OCI-LY1 (cell line): ENCODE measurements around the gene RNF167.

Source experiments
- H2AFZ ChIP-seq: fragments of 200-600 bp; sonication (generic), shearing (Covaris generic); 2 replicates; pipeline ENCODE4 v1.6.0; 2014; ENCODE audit warnings: antibody characterized with exemption, mild to moderate bottlenecking, low read length
- H3F3A ChIP-seq: fragments of 200-600 bp; sonication (generic), shearing (Covaris generic); 2 replicates; pipeline ENCODE4 v1.6.0; 2014; ENCODE audit warnings: mild to moderate bottlenecking, antibody characterized with exemption, low read length, moderate library complexity; ENCODE audit not compliant: insufficient read depth
- H3K27ac ChIP-seq: fragments of 200-600 bp; sonication (generic); 2 replicates; pipeline ENCODE4 v1.5.1; 2014; ENCODE audit warnings: low read length, mixed run types, mild to moderate bottlenecking, low read depth; ENCODE audit not compliant: poor library complexity, severe bottlenecking
- H3K27me3 ChIP-seq: fragments of 200-600 bp; sonication (generic); 2 replicates; pipeline ENCODE4 v1.6.0; 2014; ENCODE audit warnings: antibody characterized with exemption, mild to moderate bottlenecking, low read length, moderate library complexity; ENCODE audit not compliant: insufficient read depth
- H3K36me3 ChIP-seq: fragments of 200-600 bp; sonication (generic); 2 replicates; pipeline ENCODE4 v1.6.1; 2014; ENCODE audit warnings: mild to moderate bottlenecking, antibody characterized with exemption, low read length, moderate library complexity, mixed read lengths; ENCODE audit not compliant: insufficient read depth
- H3K4me1 ChIP-seq: fragments of 200-600 bp; sonication (generic); 2 replicates; pipeline ENCODE4 v1.5.1; 2014; ENCODE audit warnings: mild to moderate bottlenecking, low read length, moderate library complexity; ENCODE audit not compliant: insufficient read depth, severe bottlenecking
- H3K4me2 ChIP-seq: fragments of 200-600 bp; sonication (generic), shearing (Covaris generic); 2 replicates; pipeline ENCODE4 v1.6.1; 2014; ENCODE audit warnings: low read length
- H3K4me3 ChIP-seq: fragments of 200-600 bp; sonication (generic); 2 replicates; pipeline ENCODE4 v1.5.1; 2014; ENCODE audit warnings: low read length, low read depth, mild to moderate bottlenecking, mixed read lengths; ENCODE audit not compliant: poor library complexity, severe bottlenecking
- H3K79me2 ChIP-seq: fragments of 200-600 bp; shearing (Covaris generic); 2 replicates; pipeline ENCODE4 v1.6.1; 2016; ENCODE audit warnings: mixed run types, low read length, mixed read lengths; ENCODE audit not compliant: insufficient read depth
- H3K9ac ChIP-seq: fragments of 200-600 bp; sonication (generic), shearing (Covaris generic); 2 replicates; pipeline ENCODE4 v1.6.1; 2014; ENCODE audit warnings: mild to moderate bottlenecking, low read length, mixed read lengths
- H3K9me2 ChIP-seq: fragments of 200-600 bp; sonication (generic), shearing (Covaris generic); 2 replicates; pipeline ENCODE4 v1.6.1; 2014; ENCODE audit warnings: low read depth, mild to moderate bottlenecking, low read length, mixed read lengths
- H3K9me3 ChIP-seq: fragments of 200-600 bp; shearing (Covaris generic); 2 replicates; pipeline ENCODE4 v1.6.1; 2014; ENCODE audit warnings: low read length, mixed read lengths
- H4K20me1 ChIP-seq: fragments of 200-600 bp; sonication (generic), shearing (Covaris generic); 2 replicates; pipeline ENCODE4 v1.6.0; 2016; ENCODE audit warnings: mild to moderate bottlenecking, low read length; ENCODE audit not compliant: insufficient read depth
- EZH2 ChIP-seq: fragments of 200-600 bp; sonication (generic), shearing (Covaris generic); IDR thresholded peaks from 2 replicates; pipeline ENCODE4 v1.8.0; 2017; ENCODE audit warnings: borderline replicate concordance, mixed run types, mild to moderate bottlenecking, antibody characterized with exemption, low read length, moderate library complexity, mixed read lengths
- TF ChIP-seq, protein P1 (sequence below): fragments of 200-600 bp; sonication (generic), shearing (Covaris generic); IDR thresholded peaks from 2 replicates; pipeline ENCODE4 v1.5.1; 2017; ENCODE audit warnings: mild to moderate bottlenecking, antibody characterized with exemption, low read length, moderate library complexity, mixed read lengths

Gene RNF167

DNA sequence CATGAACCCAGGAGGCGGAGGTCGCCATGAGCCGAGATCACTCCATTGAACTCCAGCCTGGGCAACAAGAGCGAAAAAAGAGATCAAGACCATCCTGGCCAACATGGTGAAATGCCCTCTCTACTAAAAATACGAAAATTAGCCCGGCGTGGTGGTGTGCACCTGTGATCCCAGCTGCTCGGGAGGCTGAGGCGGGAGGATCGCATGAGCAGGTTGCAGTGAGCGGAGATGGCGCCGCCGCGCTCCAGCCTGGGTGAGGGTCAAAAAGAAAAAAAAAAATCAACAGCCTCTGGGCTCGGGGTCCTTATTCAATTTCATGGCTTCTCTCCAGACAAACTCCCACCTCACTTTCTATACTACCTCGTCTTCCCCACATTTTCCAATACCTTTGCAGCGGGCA is 11.2 kb upstream of the RNF167 start:
- H3K4me2 ChIP-seq, result no peak overlapping the region
- H4K20me1 ChIP-seq, result no peaks in the 10 kb centered on the region
- no peaks in the 10 kb centered on the region for H3K4me1 ChIP-seq
- no peaks in the 10 kb centered on the region for H3F3A ChIP-seq
- H3K4me3 ChIP-seq, result no peak overlapping the region
- no peaks in the 10 kb centered on the region for H3K9me2 ChIP-seq
- H3K27me3 ChIP-seq, result no peaks in the 10 kb centered on the region
- H3K9ac ChIP-seq, result no peak overlapping the region
- no peak overlapping the region for H2AFZ ChIP-seq
- peaks cover 9% of the 10 kb centered on the region for H3K36me3 ChIP-seq
- H3K27ac ChIP-seq, result no peak overlapping the region
- H3K79me2 ChIP-seq, result no peaks in the 10 kb centered on the region
- no peaks in the 10 kb centered on the region for H3K9me3 ChIP-seq
- TF ChIP-seq, protein P1, sequence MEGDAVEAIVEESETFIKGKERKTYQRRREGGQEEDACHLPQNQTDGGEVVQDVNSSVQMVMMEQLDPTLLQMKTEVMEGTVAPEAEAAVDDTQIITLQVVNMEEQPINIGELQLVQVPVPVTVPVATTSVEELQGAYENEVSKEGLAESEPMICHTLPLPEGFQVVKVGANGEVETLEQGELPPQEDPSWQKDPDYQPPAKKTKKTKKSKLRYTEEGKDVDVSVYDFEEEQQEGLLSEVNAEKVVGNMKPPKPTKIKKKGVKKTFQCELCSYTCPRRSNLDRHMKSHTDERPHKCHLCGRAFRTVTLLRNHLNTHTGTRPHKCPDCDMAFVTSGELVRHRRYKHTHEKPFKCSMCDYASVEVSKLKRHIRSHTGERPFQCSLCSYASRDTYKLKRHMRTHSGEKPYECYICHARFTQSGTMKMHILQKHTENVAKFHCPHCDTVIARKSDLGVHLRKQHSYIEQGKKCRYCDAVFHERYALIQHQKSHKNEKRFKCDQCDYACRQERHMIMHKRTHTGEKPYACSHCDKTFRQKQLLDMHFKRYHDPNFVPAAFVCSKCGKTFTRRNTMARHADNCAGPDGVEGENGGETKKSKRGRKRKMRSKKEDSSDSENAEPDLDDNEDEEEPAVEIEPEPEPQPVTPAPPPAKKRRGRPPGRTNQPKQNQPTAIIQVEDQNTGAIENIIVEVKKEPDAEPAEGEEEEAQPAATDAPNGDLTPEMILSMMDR, result no peak
- no peak for TF ChIP-seq EZH2

DNA sequence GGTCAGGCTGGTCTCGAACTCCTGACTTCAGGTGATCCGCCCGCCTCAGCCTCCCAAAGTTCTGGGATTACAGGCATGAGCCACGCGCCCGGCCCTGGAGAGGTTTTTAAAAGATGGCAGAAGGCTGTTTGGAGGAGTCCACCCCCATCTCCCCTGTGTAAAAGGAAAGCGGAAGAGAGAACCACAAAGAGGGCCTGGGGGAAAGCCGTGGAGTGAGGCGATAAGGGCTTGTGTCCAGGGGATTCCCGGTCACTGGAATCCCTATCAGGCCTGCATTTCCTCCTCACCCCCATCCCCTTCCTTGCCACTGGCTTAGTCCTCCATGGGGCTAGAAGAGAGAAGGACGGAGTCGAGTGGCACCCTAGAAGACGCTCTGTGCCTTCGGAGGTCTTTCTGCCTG is 8.1 kb upstream of the RNF167 start, which contains the start of gene GP1BA:
Gene GP1BA, plus strand, starts transcription at position 315 of the 400 bp plus-strand sequence. CDS start 328 bp downstream, outside the sequence.
- no peaks in the 10 kb centered on the region for H3K79me2 ChIP-seq
- no peak within 1 kb of the TSS for H2AFZ ChIP-seq
- peaks cover 23% of the 10 kb centered on the region for H3K36me3 ChIP-seq
- H3K27ac ChIP-seq, result no peak within 1 kb of the TSS
- no peaks in the 10 kb centered on the region for H3F3A ChIP-seq
- no peaks in the 10 kb centered on the region for H3K27me3 ChIP-seq
- no peak within 1 kb of the TSS for H3K4me2 ChIP-seq
- peaks cover 5% of the 10 kb centered on the region for H3K4me1 ChIP-seq
- no peak for TF ChIP-seq EZH2
- TF ChIP-seq, protein P1, result no peak
- H3K4me3 ChIP-seq, result no peak within 1 kb of the TSS
- no peaks in the 10 kb centered on the region for H3K9me2 ChIP-seq
- no peaks in the 10 kb centered on the region for H4K20me1 ChIP-seq
- no peaks in the 10 kb centered on the region for H3K9me3 ChIP-seq
- H3K9ac ChIP-seq, result no peak within 1 kb of the TSS

DNA sequence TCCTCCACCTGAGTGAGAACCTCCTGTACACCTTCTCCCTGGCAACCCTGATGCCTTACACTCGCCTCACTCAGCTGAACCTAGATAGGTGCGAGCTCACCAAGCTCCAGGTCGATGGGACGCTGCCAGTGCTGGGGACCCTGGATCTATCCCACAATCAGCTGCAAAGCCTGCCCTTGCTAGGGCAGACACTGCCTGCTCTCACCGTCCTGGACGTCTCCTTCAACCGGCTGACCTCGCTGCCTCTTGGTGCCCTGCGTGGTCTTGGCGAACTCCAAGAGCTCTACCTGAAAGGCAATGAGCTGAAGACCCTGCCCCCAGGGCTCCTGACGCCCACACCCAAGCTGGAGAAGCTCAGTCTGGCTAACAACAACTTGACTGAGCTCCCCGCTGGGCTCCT is 7.3 kb upstream of the RNF167 start:
- Histone ChIP-seq H3K36me3 (peaks cover 31% of the 10 kb centered on the region), H3K27ac (no peak overlapping the region), H3K9ac (no peak overlapping the region), H2AFZ (no peak overlapping the region), H3K4me1 (peaks cover 5% of the 10 kb centered on the region), H3K9me2 (no peaks in the 10 kb centered on the region), H3K79me2 (no peaks in the 10 kb centered on the region), H3K9me3 (no peaks in the 10 kb centered on the region), H3F3A (no peaks in the 10 kb centered on the region), H4K20me1 (no peaks in the 10 kb centered on the region), H3K27me3 (no peaks in the 10 kb centered on the region), H3K4me2 (no peak overlapping the region), H3K4me3 (no peak overlapping the region)
- no peak for TF ChIP-seq EZH2
- TF ChIP-seq, protein P1, result no peak
